HL-60/S4 treated with retinoic acid at 250 ng/mL for 4 days and 3 days (cell line): ENCODE measurements around the gene PRSS2.
"Not testable (repeated sequence)": the region's sequence is repeated elsewhere in the genome, so short reads cannot be mapped to it uniquely, and the experiment has no call there.

Source experiments
- in situ Hi-C: fragments of 300-500 bp; cut with MboI; formaldehyde crosslinking; loops from 2 replicates; pipeline ENCODE4 v1.7.0; 2022; ENCODE audit warnings: low sequenced_read_pairs

The PRSS2 gene

DNA sequence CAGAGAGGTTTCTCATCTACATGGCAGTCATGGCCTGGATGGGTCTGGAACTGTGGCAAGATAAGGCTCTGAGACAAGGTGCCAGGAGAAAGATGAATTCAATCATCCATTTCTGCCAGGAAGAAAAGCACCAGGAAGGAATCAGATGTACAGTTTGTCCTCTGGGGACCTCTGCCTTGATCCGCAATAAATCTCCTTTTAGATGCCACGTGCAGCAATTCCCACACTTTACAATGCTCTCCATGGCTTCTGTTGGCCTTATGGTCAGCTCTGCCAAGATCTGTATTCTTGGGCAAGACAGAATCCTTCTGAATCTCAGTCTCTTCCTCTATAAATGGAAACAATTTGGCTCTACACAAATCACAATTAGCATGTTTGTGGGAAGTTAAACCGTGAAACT, 12.5 kb upstream of the PRSS2 start:
- in situ Hi-C loops, result not testable (repeated sequence)

DNA sequence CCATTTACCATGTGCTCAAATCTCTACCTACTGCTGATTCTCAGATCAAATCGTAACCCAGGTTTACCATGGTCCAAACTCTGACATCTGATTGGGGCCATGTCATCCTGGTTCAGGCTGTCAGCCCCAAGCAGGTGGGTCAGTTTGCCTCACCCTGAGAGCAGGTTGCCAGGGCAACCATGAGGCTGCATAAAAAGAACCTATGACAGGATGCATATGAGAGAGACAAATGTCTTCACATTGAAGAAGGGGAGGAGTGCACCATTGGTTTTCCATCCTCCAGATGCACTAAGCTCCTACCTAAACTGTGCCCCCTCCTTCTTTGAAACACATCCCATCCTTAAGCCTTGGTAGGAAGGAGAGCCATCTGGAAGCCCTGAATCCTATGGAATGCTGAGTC, 11.3 kb upstream of the PRSS2 start:
- in situ Hi-C loops, result no loop called here

DNA sequence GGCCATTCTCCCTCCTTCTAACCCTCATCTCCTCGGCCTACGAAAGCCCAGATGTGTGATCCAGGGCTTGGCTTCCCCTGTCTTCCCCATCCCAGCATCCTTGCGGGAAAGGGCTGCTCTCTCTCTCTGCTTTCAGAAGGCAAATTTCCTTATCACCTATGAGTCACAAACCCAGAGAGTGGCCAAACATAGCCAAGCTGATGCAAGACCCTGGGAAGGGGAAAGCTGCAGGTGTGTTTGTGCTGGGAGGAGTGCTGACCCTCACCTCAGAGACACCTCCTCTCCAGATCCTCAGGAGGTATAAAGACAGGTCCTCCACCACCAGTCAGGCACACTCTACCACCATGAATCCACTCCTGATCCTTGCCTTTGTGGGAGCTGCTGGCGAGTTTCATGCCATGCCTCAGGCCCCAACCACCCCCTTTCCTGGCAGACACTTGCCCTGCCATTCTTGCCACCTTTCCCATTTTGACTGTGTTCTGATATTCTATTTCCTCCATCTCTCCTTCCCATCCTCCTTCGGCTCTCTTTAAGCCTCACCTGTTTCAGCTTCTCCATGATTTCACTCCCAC, 10.6 kb upstream of the PRSS2 start:
- in situ Hi-C loops, result no loop called here

DNA sequence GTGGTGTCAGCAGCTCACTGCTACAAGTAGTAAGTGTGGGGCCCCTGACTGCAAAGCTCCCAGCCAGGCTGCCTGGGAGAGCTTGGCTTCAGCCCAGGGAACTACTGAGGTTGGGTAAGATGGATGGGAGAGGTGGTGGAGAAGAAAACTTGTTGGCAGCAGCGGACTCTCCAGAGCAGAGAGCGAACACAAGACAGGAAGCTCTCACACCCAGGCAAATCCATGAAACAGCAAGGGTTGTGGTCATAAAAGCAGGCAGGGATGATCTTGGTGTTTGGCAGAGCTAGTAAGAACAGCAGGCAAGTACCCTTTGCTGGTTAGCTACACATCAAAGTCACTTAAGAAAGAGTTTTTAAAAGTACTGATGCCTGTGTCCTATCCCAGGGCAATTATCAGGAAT, 9.2 kb upstream of the PRSS2 start:
- in situ Hi-C loops, result not testable (repeated sequence)

DNA sequence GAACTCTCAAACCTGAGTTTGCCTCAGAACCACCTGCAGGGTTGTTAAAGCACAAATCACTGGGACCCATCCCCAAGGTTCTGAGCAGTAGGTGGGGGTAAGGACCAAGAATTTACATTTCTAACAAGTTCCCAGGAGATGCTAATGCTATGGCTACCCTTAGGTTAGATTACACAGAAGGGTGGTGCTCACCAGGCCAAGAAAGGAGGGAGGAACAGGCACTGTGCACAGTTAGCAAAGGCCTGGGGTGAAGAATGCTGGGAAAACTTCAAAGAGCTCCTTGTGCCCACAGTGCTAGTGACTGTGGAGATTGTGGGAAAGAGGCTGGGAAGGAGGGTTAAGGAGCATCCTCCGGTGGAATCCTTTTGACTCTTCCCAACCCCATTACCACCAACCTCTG, 8.7 kb upstream of the PRSS2 start:
- in situ Hi-C loops, result no loop called here

- in situ Hi-C loops, result no loop called here
Observed at GRCh38 chr7:142767451-142767850, 3.3 kb upstream of the PRSS2 start.

- in situ Hi-C loops, result no loop called here
Observed at GRCh38 chr7:142767861-142768260, 2.9 kb upstream of the PRSS2 start.

- in situ Hi-C loops, result not testable (repeated sequence)
Observed at GRCh38 chr7:142768885-142769284, 1.9 kb upstream of the PRSS2 start.

DNA sequence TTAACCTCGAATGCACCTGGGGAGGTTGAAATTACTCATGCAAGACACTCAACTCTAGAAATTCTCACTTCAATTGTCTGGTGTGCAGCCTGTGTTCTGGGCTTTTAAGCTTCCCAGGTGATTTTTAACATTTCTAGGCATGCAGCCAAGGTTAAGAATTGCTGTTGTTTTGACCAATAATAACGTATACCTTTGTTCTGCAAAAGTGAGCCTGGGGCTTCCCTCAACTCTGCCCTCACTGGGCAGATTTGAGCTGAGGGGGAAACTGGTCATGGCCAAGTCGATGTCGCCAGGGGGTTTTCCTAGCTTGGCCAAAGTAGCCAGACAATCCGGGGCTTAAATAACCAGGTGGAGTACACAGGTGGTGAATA, 568 bp downstream of the PRSS2 start:
- in situ Hi-C loops, result no loop called here

DNA sequence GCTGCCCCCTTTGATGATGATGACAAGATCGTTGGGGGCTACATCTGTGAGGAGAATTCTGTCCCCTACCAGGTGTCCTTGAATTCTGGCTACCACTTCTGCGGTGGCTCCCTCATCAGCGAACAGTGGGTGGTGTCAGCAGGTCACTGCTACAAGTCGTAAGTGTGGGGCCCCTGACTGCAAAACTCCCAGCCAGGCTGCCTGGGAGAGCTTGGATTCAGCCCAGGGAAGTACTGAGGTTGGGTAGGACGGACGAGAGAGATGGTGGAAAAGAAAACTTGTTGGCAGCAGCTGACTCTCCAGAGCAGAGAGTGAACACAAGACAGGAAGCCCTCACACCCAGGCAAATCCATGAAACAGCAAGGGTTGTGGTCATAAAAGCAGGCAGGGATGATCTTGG, 1.3 kb downstream of the PRSS2 start:
- in situ Hi-C loops, result no loop called here

- in situ Hi-C loops, result no loop called here
Observed at GRCh38 chr7:142772673-142773072, 1.9 kb downstream of the PRSS2 start.

DNA sequence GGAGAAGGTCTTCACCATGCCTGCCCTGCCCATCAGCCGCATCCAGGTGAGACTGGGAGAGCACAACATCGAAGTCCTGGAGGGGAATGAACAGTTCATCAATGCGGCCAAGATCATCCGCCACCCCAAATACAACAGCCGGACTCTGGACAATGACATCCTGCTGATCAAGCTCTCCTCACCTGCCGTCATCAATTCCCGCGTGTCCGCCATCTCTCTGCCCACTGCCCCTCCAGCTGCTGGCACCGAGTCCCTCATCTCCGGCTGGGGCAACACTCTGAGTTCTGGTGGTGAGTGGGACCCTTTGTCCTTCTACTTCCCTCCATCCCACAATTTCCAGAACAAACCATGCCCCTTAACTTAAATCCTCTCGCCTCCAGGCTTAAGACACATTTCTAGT, 2.5 kb downstream of the PRSS2 start:
- in situ Hi-C loops, result no loop called here

DNA sequence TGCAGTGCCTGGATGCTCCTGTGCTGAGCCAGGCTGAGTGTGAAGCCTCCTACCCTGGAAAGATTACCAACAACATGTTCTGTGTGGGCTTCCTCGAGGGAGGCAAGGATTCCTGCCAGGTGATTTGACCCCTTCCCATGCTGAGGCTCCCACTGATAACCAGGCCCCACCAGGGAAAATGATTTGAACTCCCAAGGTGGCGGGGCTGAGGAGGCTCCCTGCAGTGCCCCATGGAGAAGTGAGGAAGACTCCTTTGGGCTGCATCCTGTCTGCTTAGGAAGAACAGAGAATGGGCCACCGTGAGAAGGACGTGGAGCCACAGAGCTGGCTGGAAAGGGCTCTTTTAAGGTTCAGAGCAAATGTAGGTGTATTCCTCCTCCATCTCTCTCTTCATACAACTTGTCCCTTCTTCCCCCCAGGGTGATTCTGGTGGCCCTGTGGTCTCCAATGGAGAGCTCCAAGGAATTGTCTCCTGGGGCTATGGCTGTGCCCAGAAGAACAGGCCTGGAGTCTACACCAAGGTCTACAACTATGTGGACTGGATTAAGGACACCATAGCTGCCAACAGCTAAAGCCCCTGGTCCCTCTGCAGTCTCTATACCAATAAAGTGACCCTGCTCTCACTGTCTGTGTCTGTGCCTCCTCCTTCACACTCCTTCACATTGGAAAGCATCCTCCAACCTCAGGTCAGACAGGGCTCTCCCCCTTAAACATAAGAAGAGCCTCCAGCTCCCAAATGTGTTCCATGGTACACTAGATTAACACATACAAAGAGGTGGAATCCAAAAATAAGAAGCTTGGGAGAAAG, 3.4 kb downstream of the PRSS2 start:
- in situ Hi-C loops, result no loop called here

GRCh38 chr7:142774826-142775225, 4.1 kb downstream of the PRSS2 start:
- in situ Hi-C loops, result loop anchor here (25.0 kb wide), 1 partner anchor 138 kb away; no protein-coding TSS in a partner anchor

- in situ Hi-C loops, result loop anchor here (25.0 kb wide), 1 partner anchor 138 kb away; no protein-coding TSS in a partner anchor
Observed at GRCh38 chr7:142775351-142776115, 4.8 kb downstream of the PRSS2 start.

DNA sequence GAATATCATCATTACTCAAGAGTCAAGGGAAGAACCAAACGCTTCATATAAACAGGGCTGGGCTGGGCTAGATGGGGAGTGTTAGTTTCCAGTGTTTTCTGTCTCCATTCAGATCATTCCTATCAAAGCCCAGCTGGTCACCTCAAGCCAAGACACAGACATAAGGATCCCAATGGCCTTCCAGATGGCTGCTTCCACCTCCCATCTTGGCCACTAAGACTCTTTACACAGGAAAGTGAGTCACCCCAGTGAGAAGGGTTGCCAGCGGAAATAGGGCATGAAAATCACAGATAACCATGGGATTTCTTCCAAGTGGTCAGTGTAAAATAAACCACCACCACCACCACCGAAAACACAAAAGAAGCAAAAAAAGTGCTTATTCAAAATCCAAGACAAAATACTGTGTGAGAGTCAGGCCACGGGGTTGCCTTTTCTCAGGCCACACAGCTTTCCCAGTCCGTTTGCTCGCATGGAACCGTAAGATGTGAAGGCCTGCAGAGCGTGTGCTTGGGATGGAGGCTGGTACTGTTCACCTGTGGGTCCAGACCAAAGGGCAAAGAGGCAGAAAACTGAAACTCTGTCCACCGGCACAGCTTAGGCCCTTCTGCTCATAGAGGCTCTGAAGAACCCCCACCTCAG, 5.6 kb downstream of the PRSS2 start:
- in situ Hi-C loops, result loop anchor here (25.0 kb wide), 1 partner anchor 139 kb away; no protein-coding TSS in a partner anchor

DNA sequence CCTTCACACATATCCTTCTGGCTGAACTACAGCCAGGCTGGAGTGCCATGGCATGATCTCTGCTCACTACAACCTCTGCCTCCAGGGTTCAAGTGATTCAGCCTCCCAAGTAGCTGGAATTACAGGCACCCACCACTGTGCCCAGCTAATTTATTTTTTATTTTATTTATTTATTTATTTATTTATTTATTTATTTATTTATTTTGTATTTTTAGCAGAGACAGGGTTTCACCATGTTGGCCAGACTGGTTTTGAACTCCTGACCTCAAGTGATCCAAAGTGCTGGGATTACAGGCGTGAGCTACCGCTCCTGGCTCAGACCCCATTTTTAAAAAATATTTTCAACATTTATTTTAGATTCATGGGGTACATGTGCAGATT, 6.1 kb downstream of the PRSS2 start:
- in situ Hi-C loops, result loop anchor here (25.0 kb wide), 1 partner anchor 140 kb away; no protein-coding TSS in a partner anchor

- in situ Hi-C loops, result loop anchor here (25.0 kb wide), 1 partner anchor 140 kb away; no protein-coding TSS in a partner anchor
Observed at GRCh38 chr7:142777318-142777717, 6.5 kb downstream of the PRSS2 start.

DNA sequence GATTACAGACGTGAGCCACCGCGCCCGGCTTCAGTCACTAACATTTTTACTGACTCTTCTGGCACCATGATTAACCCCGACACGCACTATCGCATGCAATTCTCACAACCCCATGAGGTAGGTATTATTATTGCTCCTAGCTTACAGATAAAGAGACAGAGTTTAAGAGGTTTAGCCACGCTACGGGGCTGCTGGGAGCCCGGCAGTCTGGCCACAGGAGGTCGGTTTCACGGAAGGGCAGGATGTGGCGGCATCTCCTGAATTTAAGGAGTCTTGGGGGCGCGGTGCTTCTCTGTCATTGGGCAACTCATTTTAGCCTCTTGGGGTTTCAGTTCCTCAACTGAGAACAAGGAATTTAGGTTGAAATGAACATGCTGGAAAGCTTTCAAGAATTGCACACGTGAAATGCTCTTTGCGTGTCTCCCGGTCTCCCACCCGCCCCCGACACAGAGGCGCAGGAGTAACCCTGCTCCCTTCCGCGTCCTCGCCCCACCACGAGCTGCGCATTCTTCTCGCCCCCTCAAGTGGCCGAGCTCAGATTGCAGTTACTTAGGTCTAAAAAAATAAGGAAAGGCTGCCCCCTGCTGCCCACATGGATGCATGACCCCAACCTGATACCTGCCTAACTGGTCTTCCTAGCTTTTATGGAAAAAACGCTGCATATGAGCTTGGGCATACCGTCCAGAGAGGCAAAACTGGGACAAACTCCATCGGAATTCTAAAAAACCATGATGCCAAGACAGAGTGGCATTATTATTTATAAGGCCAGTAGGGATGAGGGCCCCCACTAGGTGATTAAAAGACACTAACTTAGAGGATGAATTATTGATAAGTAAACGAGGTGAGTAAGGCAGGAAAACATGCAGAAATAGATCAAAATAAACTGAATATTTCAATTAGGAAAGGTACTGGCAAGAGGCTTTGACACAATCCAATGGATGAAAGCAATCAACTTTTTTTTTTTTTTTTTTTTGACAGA, 12.4 kb downstream of the PRSS2 start:
- in situ Hi-C loops, result loop anchor here (25.0 kb wide), 1 partner anchor 146 kb away; no protein-coding TSS in a partner anchor

DNA sequence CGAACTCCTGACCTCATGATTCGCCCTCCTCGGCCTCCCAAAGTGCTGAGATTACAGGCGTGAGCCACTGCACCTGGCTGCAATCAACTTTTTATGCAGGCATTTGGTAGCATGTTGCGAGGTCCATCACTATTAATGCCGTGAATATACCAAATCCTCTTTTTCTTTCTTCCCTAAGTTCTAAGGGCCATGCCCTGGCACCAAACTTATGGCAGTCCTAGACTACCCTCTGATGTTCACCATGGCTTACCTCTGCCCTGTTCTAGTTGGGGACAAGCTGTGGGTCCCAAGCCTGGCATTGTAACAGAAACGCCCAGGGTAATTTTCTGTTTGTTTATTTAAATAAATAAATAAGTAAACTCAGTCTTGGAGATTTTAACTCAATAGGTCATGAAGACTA, 13.3 kb downstream of the PRSS2 start:
- in situ Hi-C loops, result loop anchor here (25.0 kb wide), 1 partner anchor 147 kb away; no protein-coding TSS in a partner anchor
